IMR-90 (cell line): ENCODE data around the gene TASP1.

ENCODE experiments used
- BHLHE40 ChIP-seq: fragments of 150-350 bp; IDR thresholded peaks from 2 replicates; pipeline ENCODE4 v1.6.1; 2016; ENCODE audit warnings: mild to moderate bottlenecking, low read depth, low read length
- CEBPB ChIP-seq: IDR thresholded peaks from 2 replicates; pipeline ENCODE4 v1.6.1; 2012; ENCODE audit warnings: low read depth, low read length, improper control_type of control experiment
- CTCF ChIP-seq: conservative IDR thresholded peaks from 2 replicates; pipeline ENCODE4 v1.5.1; 2012; ENCODE audit warnings: mild to moderate bottlenecking, low read depth, low read length, improper control_type of control experiment
- ELK1 ChIP-seq: fragments of 150-350 bp; IDR thresholded peaks from 2 replicates; pipeline ENCODE4 v1.6.1; 2016; ENCODE audit warnings: low read depth, mild to moderate bottlenecking, low read length, moderate library complexity, borderline replicate concordance
- MXI1 ChIP-seq: IDR thresholded peaks from 2 replicates; pipeline ENCODE4 v1.6.1; 2012; ENCODE audit warnings: low read depth, mild to moderate bottlenecking, low read length, moderate library complexity, borderline replicate concordance
- NFE2L2 ChIP-seq: fragments of 150-350 bp; IDR thresholded peaks from 2 replicates; pipeline ENCODE4 v1.6.1; 2016; ENCODE audit warnings: low read depth, mild to moderate bottlenecking, low read length
- POLR2A ChIP-seq: IDR thresholded peaks from 2 replicates; pipeline ENCODE4 v1.6.1; 2012; ENCODE audit warnings: mild to moderate bottlenecking, low read depth, low read length
- RAD21 ChIP-seq: IDR thresholded peaks from 2 replicates; pipeline ENCODE4 v1.6.1; 2012; ENCODE audit warnings: low read length, improper control_type of control experiment
- RFX5 ChIP-seq: IDR thresholded peaks from 2 replicates; pipeline ENCODE4 v1.8.0; 2012; ENCODE audit warnings: low read depth, mild to moderate bottlenecking, low read length, moderate library complexity
- SMC3 ChIP-seq: fragments of 150-350 bp; IDR thresholded peaks from 2 replicates; pipeline ENCODE4 v1.6.1; 2016; ENCODE audit warnings: low read depth, mild to moderate bottlenecking, antibody characterized with exemption, low read length, moderate library complexity

- TF ChIP-seq CTCF (no peak), BHLHE40 (no peak), POLR2A (no peak), MXI1 (no peak), NFE2L2 (no peak), CEBPB (no peak), SMC3 (no peak), RAD21 (no peak), RFX5 (no peak), ELK1 (no peak)
These were observed 38.0 kb upstream of the TASP1 start for GRCh38 chr20:13676682-13677081.
